MM.1S (cell line): ENCODE measurements around the gene DHRS7B.

Experiments
- EZH2 ChIP-seq: fragments of 300-600 bp; sonication (generic); optimal IDR thresholded peaks from 2 replicates; pipeline ENCODE3; 2017; ENCODE audit warnings: low read depth, mild to moderate bottlenecking, antibody characterized with exemption, low read length, mixed read lengths
- EZH2phosphoT487 ChIP-seq: fragments of 300-600 bp; sonication (generic); IDR thresholded peaks from 2 replicates; pipeline ENCODE4 v1.6.1; 2018; ENCODE audit warnings: antibody characterized with exemption, low read length
- TF ChIP-seq, protein P1 (sequence below): fragments of 300-600 bp; sonication (generic); IDR thresholded peaks from 2 replicates; pipeline ENCODE4 v1.5.1; 2016; ENCODE audit warnings: antibody characterized with exemption, low read length, mixed read lengths

- TF ChIP-seq, protein P1, sequence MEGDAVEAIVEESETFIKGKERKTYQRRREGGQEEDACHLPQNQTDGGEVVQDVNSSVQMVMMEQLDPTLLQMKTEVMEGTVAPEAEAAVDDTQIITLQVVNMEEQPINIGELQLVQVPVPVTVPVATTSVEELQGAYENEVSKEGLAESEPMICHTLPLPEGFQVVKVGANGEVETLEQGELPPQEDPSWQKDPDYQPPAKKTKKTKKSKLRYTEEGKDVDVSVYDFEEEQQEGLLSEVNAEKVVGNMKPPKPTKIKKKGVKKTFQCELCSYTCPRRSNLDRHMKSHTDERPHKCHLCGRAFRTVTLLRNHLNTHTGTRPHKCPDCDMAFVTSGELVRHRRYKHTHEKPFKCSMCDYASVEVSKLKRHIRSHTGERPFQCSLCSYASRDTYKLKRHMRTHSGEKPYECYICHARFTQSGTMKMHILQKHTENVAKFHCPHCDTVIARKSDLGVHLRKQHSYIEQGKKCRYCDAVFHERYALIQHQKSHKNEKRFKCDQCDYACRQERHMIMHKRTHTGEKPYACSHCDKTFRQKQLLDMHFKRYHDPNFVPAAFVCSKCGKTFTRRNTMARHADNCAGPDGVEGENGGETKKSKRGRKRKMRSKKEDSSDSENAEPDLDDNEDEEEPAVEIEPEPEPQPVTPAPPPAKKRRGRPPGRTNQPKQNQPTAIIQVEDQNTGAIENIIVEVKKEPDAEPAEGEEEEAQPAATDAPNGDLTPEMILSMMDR = no peak
- TF ChIP-seq EZH2 (no peak), EZH2phosphoT487 (no peak)
Observed at GRCh38 chr17:21184570-21184969, 57.8 kb downstream of the DHRS7B start.
